GM12878 (cell line): Measurements from ENCODE around the gene ST13. TPM values are rescaled to one million over a fixed set of nuclear protein-coding genes. Genes with fewer than 3 reads are reported as not detected.

Experiments
- ATAC-seq: fragments of 200-7000 bp; cut with Tn5 transposase; 3 replicates; pipeline ENCODE4 v1.9.1; 2020; ENCODE audit warnings: mild to moderate bottlenecking, moderate library complexity
- BruUV-seq: library from RNA; stranded (reverse); fragments of 400-500 nt; replicated peaks from 2 replicates; lab custom pipeline; 2021; lab: Mats Ljungman, UMichigan
- CTCF ChIA-PET: fragments of 300-600 bp; sonication (Branson Sonifier 250); formaldehyde crosslinking; extraction: SDS; loops from one replicate; lab custom pipeline; 2021; ENCODE audit warnings: inconsistent platforms; lab: Yijun Ruan, JAX
- POLR2A ChIA-PET: fragments of 350-600 bp; formaldehyde crosslinking; extraction: SDS; loops from one replicate; lab custom pipeline; 2021; ENCODE audit warnings: inconsistent platforms; lab: Charles Lee
- RAD21 ChIA-PET: fragments of 300-600 bp; sonication (Branson Sonifier 250); formaldehyde crosslinking; loops from one replicate; lab custom pipeline; 2023; ENCODE audit warnings: antibody characterized with exemption; ENCODE audit not compliant: unreplicated experiment; lab: Charles Lee
- SMC1A ChIA-PET: fragments of 300-600 bp; sonication (Branson Sonifier 250); formaldehyde crosslinking; loops from one replicate; lab custom pipeline; 2023; ENCODE audit not compliant: unreplicated experiment, uncharacterized antibody; lab: Charles Lee
- DNase-seq: peaks from one replicate; pipeline ENCODE4 v3.0.0-alpha.2; 2011; ENCODE audit warnings: low read depth, low spot score
- FAIRE-seq: peaks from 3 replicates; lab custom pipeline; 2011; peaks lifted over from hg19 to GRCh38; lab: Jason Lieb, UNC
- H2AFZ ChIP-seq: 2 replicates; pipeline ENCODE4 v1.6.0; 2011; ENCODE audit warnings: low read depth, low read length, control low read depth; ENCODE audit not compliant: control insufficient read depth
- H3K27ac ChIP-seq: 2 replicates; pipeline ENCODE4 v1.5.1; 2011; ENCODE audit warnings: control low read depth; ENCODE audit not compliant: control insufficient read depth, insufficient read depth
- H3K27me3 ChIP-seq, 2 experiments: replicated peaks in 1 of 2; 2 replicates each; pipeline versions ENCODE4 v1.6.0 to v1.6.1; 2011; ENCODE audit warnings: low read length in 1 of 2; ENCODE audit not compliant: control insufficient read depth in 2 of 2, insufficient read depth in 2 of 2
- H3K36me3 ChIP-seq, 2 experiments: 2 replicates each; pipeline ENCODE4 v1.5.1; 2011; ENCODE audit warnings: low read length in 1 of 2; ENCODE audit not compliant: control insufficient read depth in 2 of 2, insufficient read depth in 2 of 2
- H3K4me1 ChIP-seq: 2 replicates; pipeline ENCODE4 v1.6.1; 2011; ENCODE audit warnings: mild to moderate bottlenecking, low read length, moderate library complexity, mixed read lengths; ENCODE audit not compliant: control insufficient read depth, insufficient read depth
- H3K4me2 ChIP-seq: 2 replicates; pipeline ENCODE4 v1.6.0; 2011; ENCODE audit warnings: control low read depth; ENCODE audit not compliant: control insufficient read depth, insufficient read depth
- H3K4me3 ChIP-seq: fragments of 200-600 bp; sonication (generic); 2 replicates; pipeline ENCODE4 v1.5.1; 2016
- H3K79me2 ChIP-seq: 2 replicates; pipeline ENCODE4 v1.6.0; 2011; ENCODE audit warnings: low read length; ENCODE audit not compliant: control insufficient read depth, insufficient read depth
- H3K9ac ChIP-seq: 2 replicates; pipeline ENCODE4 v1.8.0; 2011; ENCODE audit warnings: low read length, control low read depth, mixed read lengths; ENCODE audit not compliant: control insufficient read depth, insufficient read depth
- H3K9me3 ChIP-seq: replicated peaks from 3 replicates; pipeline ENCODE4 v1.5.1; 2011; ENCODE audit warnings: mild to moderate bottlenecking, low read length; ENCODE audit not compliant: control insufficient read depth, insufficient read depth
- H4K20me1 ChIP-seq: 2 replicates; pipeline ENCODE4 v1.6.0; 2011; ENCODE audit not compliant: control insufficient read depth, insufficient read depth
- BACH1 ChIP-seq: fragments of 450-650 bp; IDR thresholded peaks from 2 replicates; pipeline ENCODE4 v1.6.1; 2017; ENCODE audit warnings: mild to moderate bottlenecking, borderline replicate concordance
- BHLHE40 ChIP-seq, 2 experiments: fragments of 450-650 bp in 1 of 2; IDR thresholded peaks; 2 replicates each; pipeline ENCODE4 v1.6.1; 2011 to 2017; ENCODE audit warnings: low read depth in 2 of 2, borderline replicate concordance in 1 of 2, improper control_type of control experiment in 1 of 2, low read length in 1 of 2, mild to moderate bottlenecking in 1 of 2
- CBFB ChIP-seq: IDR thresholded peaks from 2 replicates; pipeline ENCODE4 v1.6.1; 2016; ENCODE audit warnings: antibody characterized with exemption, low read depth
- KDM1A ChIP-seq: fragments of 200-600 bp; sonication (generic); IDR thresholded peaks from 2 replicates; pipeline ENCODE4 v1.6.1; 2016; ENCODE audit warnings: borderline replicate concordance
- NBN ChIP-seq: fragments of 450-650 bp; IDR thresholded peaks from 2 replicates; pipeline ENCODE4 v1.6.1; 2016
- NFIC ChIP-seq: IDR thresholded peaks from 2 replicates; pipeline ENCODE4 v1.6.1; 2012; ENCODE audit warnings: low read depth, mild to moderate bottlenecking, inconsistent platforms, low read length, moderate library complexity
- NFYB ChIP-seq: IDR thresholded peaks from 2 replicates; pipeline ENCODE4 v1.6.1; 2011; ENCODE audit warnings: low read depth, mild to moderate bottlenecking, low read length, improper control_type of control experiment, moderate library complexity; ENCODE audit not compliant: insufficient read depth
- POLR2A ChIP-seq: IDR thresholded peaks from 2 replicates; pipeline ENCODE4 v1.6.1; 2011; ENCODE audit warnings: low read depth, mild to moderate bottlenecking, low read length
- RB1 ChIP-seq: fragments of 450-650 bp; formaldehyde crosslinking; IDR thresholded peaks from 2 replicates; pipeline ENCODE4 v1.6.1; 2017; ENCODE audit warnings: mild to moderate bottlenecking, borderline replicate concordance
- SPI1 ChIP-seq: IDR thresholded peaks from 2 replicates; pipeline ENCODE4 v1.6.1; 2011; ENCODE audit warnings: low read depth, mild to moderate bottlenecking, low read length, moderate library complexity, borderline replicate concordance; ENCODE audit not compliant: insufficient read depth
- SRF ChIP-seq, 2 experiments: IDR thresholded peaks; 2 replicates each; pipeline ENCODE4 v1.6.1; 2011; ENCODE audit warnings: low read depth in 2 of 2, low read length in 2 of 2, mild to moderate bottlenecking in 1 of 2, moderate library complexity in 1 of 2
- SUPT20H ChIP-seq: IDR thresholded peaks from 2 replicates; pipeline ENCODE4 v1.6.1; 2011; ENCODE audit warnings: low read depth, mild to moderate bottlenecking, low read length, moderate library complexity, borderline replicate concordance; ENCODE audit not compliant: control insufficient read depth
- YBX1 ChIP-seq: fragments of 450-650 bp; IDR thresholded peaks from 2 replicates; pipeline ENCODE4 v1.6.1; 2016; ENCODE audit warnings: antibody characterized with exemption
- ZZZ3 ChIP-seq: IDR thresholded peaks from 2 replicates; pipeline ENCODE4 v1.6.1; 2011; ENCODE audit warnings: low read depth; ENCODE audit not compliant: control insufficient read depth, insufficient read length
- WGBS: methylation state at CpG from one replicate; pipeline ENCODE4 v1.1.6; 2016; ENCODE audit warnings: low lambda C conversion rate; ENCODE audit not compliant: insufficient replicate concordance, insufficient coverage; ENCODE audit errors: missing lambda C conversion rate; 5-methylcytosine and 5-hydroxymethylcytosine counted together
- in situ Hi-C: fragments of 300-500 bp; cut with MboI; formaldehyde crosslinking; loops from 9 replicates; pipeline ENCODE4 v1.14.3; 2018; ENCODE audit warnings: mixed read lengths
- intact Hi-C: fragments of 100-400 bp; cut with micrococcal nuclease; formaldehyde crosslinking; loops from one replicate; pipeline ENCODE4 v1.14.2; 2022; ENCODE audit not compliant: unreplicated experiment
- polyA plus RNA-seq, 11 experiments: library from polyadenylated mRNA; depleted of rRNA in 4 of 11; unstranded in 6 of 11; stranded (reverse) in 5 of 11; fragments of >200 nt; fragmentation: Nextera tagmentation in 4 of 11; fragmentation: Illumina TruSeq in 1 of 11; extraction: Ambion mirVana in 4 of 11; extraction: Trizol in 1 of 11; gene quantifications; 1 replicate in 1 of 11; 2 replicates in 10 of 11; pipeline versions ENCODE4 v1.2.1 to v1.2.3, GENCODE V29; 2011 to 2016; ENCODE audit warnings: inconsistent platforms in 2 of 11, missing spikeins in 2 of 11, low read depth in 1 of 11
- total RNA-seq, 4 experiments: library from RNA; depleted of rRNA in 3 of 4; stranded (reverse); fragments of >200 nt in 3 of 4; fragmentation: Illumina TruSeq in 1 of 4; extraction: Trizol in 1 of 4; gene quantifications; 2 replicates each; pipeline versions ENCODE4 v1.2.1 to v1.2.3, GENCODE V29; 2013 to 2021
- TF ChIP-seq, protein P1 (sequence below): fragments of 450-650 bp; IDR thresholded peaks from 2 replicates; pipeline ENCODE4 v1.6.1; 2017; ENCODE audit warnings: mild to moderate bottlenecking, moderate library complexity
- TF ChIP-seq, protein P2 (sequence below): fragments of 450-650 bp; IDR thresholded peaks from 2 replicates; pipeline ENCODE4 v1.6.1; 2017; ENCODE audit warnings: mild to moderate bottlenecking, moderate library complexity

The ST13 gene
- total and polyA plus RNA-seq, 10 of the 15 experiments (the other 5 are each of a cell fraction or from before 2014, with no cell fraction given) = 52.5 to 286 (median 181) TPM

DNA sequence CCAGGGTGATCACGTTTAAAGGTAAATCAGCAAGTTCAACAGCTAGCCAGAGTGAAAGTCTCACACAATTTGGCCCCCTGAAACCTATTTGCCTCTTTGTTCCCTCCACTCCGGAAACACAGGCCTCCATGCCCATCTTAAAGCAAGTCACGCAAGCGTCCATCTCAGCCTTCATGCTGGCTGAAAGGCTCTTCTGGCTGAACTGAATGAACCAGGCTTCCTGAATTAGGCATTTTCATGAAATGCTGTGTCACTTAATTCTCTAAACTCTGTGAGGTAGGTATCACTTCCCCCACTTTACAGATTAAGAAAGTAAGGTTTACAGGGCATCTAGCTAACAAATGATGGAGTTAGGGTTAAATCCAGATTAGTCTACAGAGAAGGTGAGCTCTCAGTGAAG is 38.7 kb downstream of the ST13 start:
- H3K4me1 ChIP-seq = no peaks in the 10 kb centered on the region
- H3K79me2 ChIP-seq = peaks cover 57% of the 10 kb centered on the region
- H4K20me1 ChIP-seq = no peaks in the 10 kb centered on the region
- ATAC-seq (peak; percentile 32), FAIRE-seq (no peak), DNase-seq (peak; percentile 25)
- intact Hi-C loops = loop anchor here (5.0 kb wide), 1 partner anchor 135 kb away; no protein-coding TSS in a partner anchor
- H3K4me3 ChIP-seq = peak overlapping the region; percentile 89
- H3K9me3 ChIP-seq = no peaks in the 10 kb centered on the region; the same call in 2 of the 3 replicates
- peak overlapping the region; percentile 88 for H3K9ac ChIP-seq
- no TSS peak for BruUV-seq
- H3K36me3 ChIP-seq = peaks cover 0 to 3% of the 10 kb centered on the region in 2 experiments; a peak in 1 of 4 replicates
- POLR2A ChIA-PET = interaction anchor here (0.6 to 4.6 kb wide), 3 partner anchors 37 to 158 kb away, joined by 3 to 41 read pairs (median 4); partner anchors contain the start of genes ST13 and XPNPEP3
- RAD21 ChIA-PET = interaction anchor here (1.0 to 2.6 kb wide), 8 partner anchors 25 to 382 kb away, joined by 3 to 14 read pairs (median 6); partner anchors contain the start of genes ST13 and XPNPEP3
- H3K27me3 ChIP-seq = no peaks in the 10 kb centered on the region
- in situ Hi-C loops = no loop called here
- H3K4me2 ChIP-seq = peak overlapping the region; percentile 82
- SMC1A ChIA-PET = interaction anchor here (0.6 to 3.3 kb wide), 9 partner anchors 12 to 135 kb away, joined by 3 to 14 read pairs (median 4); partner anchors contain the start of genes ST13 and XPNPEP3
- H2AFZ ChIP-seq = peak overlapping the region; percentile 35
- H3K27ac ChIP-seq = peak overlapping the region; percentile 84
- CTCF ChIA-PET = interaction anchor here (0.8 to 4.1 kb wide), 6 partner anchors 18 to 418 kb away, joined by 3 to 18 read pairs (median 4); no protein-coding TSS in a partner anchor
- WGBS = 41% methylated on average over 4 of the region's 4 CpGs
- TF ChIP-seq CBFB (no peak), ZZZ3 (no peak), BHLHE40 (IDR thresholded peaks at IDR 0.05; ENCODE audit: borderline replicate concordance in 1 of 2, low read depth in 2 of 2, low read length in 1 of 2) (peak; percentile 21 to 22; a peak in 1 of 4 replicates), NBN (0 out of 2 replicates have a peak, but pooled peaks have one; percentile 5), BACH1 (0 out of 2 replicates have a peak, but pooled peaks have one; percentile 34), NFYB (no peak), NFIC (no peak), RB1 (no peak), SUPT20H (no peak), POLR2A (0 out of 2 replicates have a peak, but pooled peaks have one; percentile 40), SRF (IDR thresholded peaks at IDR 0.05; ENCODE audit: low read depth in 2 of 2, low read length in 2 of 2) (peak; percentile 58 to 85), SPI1 (peak; percentile 24), KDM1A (no peak), YBX1 (no peak)
- TF ChIP-seq, protein P1, sequence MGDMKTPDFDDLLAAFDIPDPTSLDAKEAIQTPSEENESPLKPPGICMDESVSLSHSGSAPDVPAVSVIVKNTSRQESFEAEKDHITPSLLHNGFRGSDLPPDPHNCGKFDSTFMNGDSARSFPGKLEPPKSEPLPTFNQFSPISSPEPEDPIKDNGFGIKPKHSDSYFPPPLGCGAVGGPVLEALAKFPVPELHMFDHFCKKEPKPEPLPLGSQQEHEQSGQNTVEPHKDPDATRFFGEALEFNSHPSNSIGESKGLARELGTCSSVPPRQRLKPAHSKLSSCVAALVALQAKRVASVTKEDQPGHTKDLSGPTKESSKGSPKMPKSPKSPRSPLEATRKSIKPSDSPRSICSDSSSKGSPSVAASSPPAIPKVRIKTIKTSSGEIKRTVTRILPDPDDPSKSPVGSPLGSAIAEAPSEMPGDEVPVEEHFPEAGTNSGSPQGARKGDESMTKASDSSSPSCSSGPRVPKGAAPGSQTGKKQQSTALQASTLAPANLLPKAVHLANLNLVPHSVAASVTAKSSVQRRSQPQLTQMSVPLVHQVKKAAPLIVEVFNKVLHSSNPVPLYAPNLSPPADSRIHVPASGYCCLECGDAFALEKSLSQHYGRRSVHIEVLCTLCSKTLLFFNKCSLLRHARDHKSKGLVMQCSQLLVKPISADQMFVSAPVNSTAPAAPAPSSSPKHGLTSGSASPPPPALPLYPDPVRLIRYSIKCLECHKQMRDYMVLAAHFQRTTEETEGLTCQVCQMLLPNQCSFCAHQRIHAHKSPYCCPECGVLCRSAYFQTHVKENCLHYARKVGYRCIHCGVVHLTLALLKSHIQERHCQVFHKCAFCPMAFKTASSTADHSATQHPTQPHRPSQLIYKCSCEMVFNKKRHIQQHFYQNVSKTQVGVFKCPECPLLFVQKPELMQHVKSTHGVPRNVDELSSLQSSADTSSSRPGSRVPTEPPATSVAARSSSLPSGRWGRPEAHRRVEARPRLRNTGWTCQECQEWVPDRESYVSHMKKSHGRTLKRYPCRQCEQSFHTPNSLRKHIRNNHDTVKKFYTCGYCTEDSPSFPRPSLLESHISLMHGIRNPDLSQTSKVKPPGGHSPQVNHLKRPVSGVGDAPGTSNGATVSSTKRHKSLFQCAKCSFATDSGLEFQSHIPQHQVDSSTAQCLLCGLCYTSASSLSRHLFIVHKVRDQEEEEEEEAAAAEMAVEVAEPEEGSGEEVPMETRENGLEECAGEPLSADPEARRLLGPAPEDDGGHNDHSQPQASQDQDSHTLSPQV = no peak
- TF ChIP-seq, protein P2, sequence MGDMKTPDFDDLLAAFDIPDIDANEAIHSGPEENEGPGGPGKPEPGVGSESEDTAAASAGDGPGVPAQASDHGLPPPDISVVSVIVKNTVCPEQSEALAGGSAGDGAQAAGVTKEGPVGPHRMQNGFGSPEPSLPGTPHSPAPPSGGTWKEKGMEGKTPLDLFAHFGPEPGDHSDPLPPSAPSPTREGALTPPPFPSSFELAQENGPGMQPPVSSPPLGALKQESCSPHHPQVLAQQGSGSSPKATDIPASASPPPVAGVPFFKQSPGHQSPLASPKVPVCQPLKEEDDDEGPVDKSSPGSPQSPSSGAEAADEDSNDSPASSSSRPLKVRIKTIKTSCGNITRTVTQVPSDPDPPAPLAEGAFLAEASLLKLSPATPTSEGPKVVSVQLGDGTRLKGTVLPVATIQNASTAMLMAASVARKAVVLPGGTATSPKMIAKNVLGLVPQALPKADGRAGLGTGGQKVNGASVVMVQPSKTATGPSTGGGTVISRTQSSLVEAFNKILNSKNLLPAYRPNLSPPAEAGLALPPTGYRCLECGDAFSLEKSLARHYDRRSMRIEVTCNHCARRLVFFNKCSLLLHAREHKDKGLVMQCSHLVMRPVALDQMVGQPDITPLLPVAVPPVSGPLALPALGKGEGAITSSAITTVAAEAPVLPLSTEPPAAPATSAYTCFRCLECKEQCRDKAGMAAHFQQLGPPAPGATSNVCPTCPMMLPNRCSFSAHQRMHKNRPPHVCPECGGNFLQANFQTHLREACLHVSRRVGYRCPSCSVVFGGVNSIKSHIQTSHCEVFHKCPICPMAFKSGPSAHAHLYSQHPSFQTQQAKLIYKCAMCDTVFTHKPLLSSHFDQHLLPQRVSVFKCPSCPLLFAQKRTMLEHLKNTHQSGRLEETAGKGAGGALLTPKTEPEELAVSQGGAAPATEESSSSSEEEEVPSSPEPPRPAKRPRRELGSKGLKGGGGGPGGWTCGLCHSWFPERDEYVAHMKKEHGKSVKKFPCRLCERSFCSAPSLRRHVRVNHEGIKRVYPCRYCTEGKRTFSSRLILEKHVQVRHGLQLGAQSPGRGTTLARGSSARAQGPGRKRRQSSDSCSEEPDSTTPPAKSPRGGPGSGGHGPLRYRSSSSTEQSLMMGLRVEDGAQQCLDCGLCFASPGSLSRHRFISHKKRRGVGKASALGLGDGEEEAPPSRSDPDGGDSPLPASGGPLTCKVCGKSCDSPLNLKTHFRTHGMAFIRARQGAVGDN = no peak
